Measurements from ENCODE around the gene APOL6. TPM values are rescaled to one million over a fixed set of nuclear protein-coding genes. Genes with fewer than 3 reads are reported as not detected.

APOL6 gene
- total RNA-seq, 2 donors from 2014 or later: 6.0 to 7.9 TPM

DNA sequence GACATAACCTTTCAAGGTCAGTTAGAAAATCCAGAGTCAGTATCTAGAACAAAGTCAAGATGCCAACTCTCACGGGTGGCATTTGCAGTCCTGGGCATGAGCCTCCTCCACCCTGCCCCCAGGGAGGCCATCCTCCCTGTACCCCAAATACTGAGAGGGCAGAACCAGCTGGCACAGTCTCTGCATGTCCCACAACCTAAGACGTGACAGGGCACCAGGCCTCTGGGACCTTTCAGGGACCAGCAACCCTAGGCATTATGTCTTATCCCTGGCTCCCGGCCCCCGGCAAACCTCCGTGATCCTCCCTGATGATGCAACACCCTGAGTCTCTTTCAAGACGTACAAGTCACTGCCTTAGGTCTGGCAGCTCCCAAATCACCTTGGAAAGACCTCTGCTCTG, 33.1 kb upstream of the APOL6 start:
- H3K27ac ChIP-seq: no peak overlapping the region
- DNase-seq (no peak), ATAC-seq (no peak)
- H3K9me3 ChIP-seq: no peaks in the 10 kb centered on the region
- H3K4me3 ChIP-seq: no peak overlapping the region
- H3K27me3 ChIP-seq: no peaks in the 10 kb centered on the region
- TF ChIP-seq, protein P1, sequence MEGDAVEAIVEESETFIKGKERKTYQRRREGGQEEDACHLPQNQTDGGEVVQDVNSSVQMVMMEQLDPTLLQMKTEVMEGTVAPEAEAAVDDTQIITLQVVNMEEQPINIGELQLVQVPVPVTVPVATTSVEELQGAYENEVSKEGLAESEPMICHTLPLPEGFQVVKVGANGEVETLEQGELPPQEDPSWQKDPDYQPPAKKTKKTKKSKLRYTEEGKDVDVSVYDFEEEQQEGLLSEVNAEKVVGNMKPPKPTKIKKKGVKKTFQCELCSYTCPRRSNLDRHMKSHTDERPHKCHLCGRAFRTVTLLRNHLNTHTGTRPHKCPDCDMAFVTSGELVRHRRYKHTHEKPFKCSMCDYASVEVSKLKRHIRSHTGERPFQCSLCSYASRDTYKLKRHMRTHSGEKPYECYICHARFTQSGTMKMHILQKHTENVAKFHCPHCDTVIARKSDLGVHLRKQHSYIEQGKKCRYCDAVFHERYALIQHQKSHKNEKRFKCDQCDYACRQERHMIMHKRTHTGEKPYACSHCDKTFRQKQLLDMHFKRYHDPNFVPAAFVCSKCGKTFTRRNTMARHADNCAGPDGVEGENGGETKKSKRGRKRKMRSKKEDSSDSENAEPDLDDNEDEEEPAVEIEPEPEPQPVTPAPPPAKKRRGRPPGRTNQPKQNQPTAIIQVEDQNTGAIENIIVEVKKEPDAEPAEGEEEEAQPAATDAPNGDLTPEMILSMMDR (IDR thresholded peaks at IDR 0.05): no peak
- TF ChIP-seq POLR2A (IDR thresholded peaks at IDR 0.05): no peak
- H3K4me1 ChIP-seq: no peaks in the 10 kb centered on the region
- H3K36me3 ChIP-seq (replicated peaks in 1 of 2; ENCODE audit: insufficient read depth in 1 of 2, low read depth in 2 of 2): no peaks in the 10 kb centered on the region
- 61 to 62% methylated on average over 4 to 6 of the region's 6 CpGs for WGBS, 2 donors
- intact Hi-C loops (cut with DNase I): no loop called here

GRCh38 chr22:35616043-35616442, 32.2 kb upstream of the APOL6 start:
- TF ChIP-seq POLR2A (IDR thresholded peaks at IDR 0.05): no peak
- TF ChIP-seq, protein P1 (IDR thresholded peaks at IDR 0.05): no peak
- Histone ChIP-seq H3K27me3 (no peaks in the 10 kb centered on the region), H3K4me3 (no peak overlapping the region), H3K27ac (no peak overlapping the region), H3K9me3 (no peaks in the 10 kb centered on the region), H3K36me3 (replicated peaks in 1 of 2; ENCODE audit: insufficient read depth in 1 of 2, low read depth in 2 of 2) (no peaks in the 10 kb centered on the region), H3K4me1 (no peaks in the 10 kb centered on the region)
- ATAC-seq (no peak), DNase-seq (no peak)
- 57 to 82% methylated on average over 7 of the region's 7 CpGs for WGBS, 2 donors
- intact Hi-C loops (cut with DNase I): no loop called here

DNA sequence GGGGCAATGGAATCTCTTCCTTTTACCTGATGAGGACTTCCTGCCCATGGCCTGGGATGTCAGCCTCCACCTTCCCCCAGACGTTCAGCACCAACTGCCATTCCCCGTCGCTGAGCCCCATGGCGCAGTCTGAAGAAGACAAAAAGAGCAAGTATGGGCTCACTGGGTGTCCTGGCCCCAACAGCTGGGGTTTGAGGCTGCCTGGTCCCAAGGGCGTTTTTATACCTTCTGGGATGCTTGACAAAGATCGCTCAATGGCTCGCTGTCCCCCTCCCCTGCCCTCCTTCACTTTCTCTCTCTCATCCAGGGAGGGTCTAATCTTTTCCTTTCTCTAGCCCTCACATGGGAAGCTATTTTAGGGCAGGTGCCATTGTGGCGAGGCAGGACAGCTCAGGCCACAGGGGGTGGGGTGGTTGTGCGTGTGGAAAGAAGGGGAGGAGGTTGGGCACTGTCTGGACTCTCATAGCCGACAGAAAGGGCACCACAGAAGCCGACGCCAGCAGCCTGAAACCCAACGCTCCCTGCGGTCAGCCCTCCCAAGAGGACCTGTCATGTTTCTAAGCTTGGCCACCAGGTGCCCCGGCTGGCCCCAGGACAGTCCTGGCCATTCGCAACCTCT, 31.0 kb upstream of the APOL6 start, which contains the start of gene MB:
Gene MB, minus strand, starts transcription at position 193 of the 619 bp plus-strand sequence. Its CDS starts 72 bp downstream, at position 121.
- no peaks in the 10 kb centered on the region for H3K36me3 ChIP-seq (replicated peaks in 1 of 2; ENCODE audit: insufficient read depth in 1 of 2, low read depth in 2 of 2)
- DNase-seq (no peak), ATAC-seq (no peak)
- intact Hi-C loops (cut with DNase I): no loop called here
- H3K4me1 ChIP-seq: peaks cover under 1% of the 10 kb centered on the region
- H3K9me3 ChIP-seq: no peaks in the 10 kb centered on the region
- no peak within 1 kb of the TSS for H3K27ac ChIP-seq
- no peak within 1 kb of the TSS for H3K4me3 ChIP-seq
- 75 to 83% methylated on average over 16 of the region's 16 CpGs for WGBS, 2 donors
- TF ChIP-seq, protein P1 (IDR thresholded peaks at IDR 0.05): no peak
- no peak for TF ChIP-seq POLR2A (IDR thresholded peaks at IDR 0.05)
- H3K27me3 ChIP-seq: no peaks in the 10 kb centered on the region

- DNase-seq (no peak), ATAC-seq (no peak)
- Histone ChIP-seq H3K4me1 (peaks cover 13% of the 10 kb centered on the region), H3K36me3 (replicated peaks in 1 of 2; ENCODE audit: insufficient read depth in 1 of 2, low read depth in 2 of 2) (no peaks in the 10 kb centered on the region), H3K27me3 (no peaks in the 10 kb centered on the region), H3K4me3 (no peak overlapping the region), H3K27ac (no peak overlapping the region), H3K9me3 (no peaks in the 10 kb centered on the region)
- intact Hi-C loops (cut with DNase I): no loop called here
- 87 to 89% methylated on average over 1 of the region's 1 CpG for WGBS, 2 donors
- no peak for TF ChIP-seq POLR2A (IDR thresholded peaks at IDR 0.05)
- TF ChIP-seq, protein P1 (IDR thresholded peaks at IDR 0.05): no peak
These were observed 29.6 kb upstream of the APOL6 start for GRCh38 chr22:35618427-35619223.

Data from body of pancreas (tissue), 4 donors.